Upper lobe of left lung (tissue), 6 donors: ENCODE measurements around the gene ABLIM2. TPM values are rescaled to one million over a fixed set of nuclear protein-coding genes. Genes with fewer than 3 reads are reported as not detected.

Source experiments
- ATAC-seq, 2 donors: fragments of 200-7000 bp; cut with Tn5 transposase; one replicate each; pipeline ENCODE4 v1.9.1; 2022; ENCODE audit warnings: mild to moderate bottlenecking in 2 of 2, moderate library complexity in 2 of 2; ENCODE audit not compliant: low FRiP score in 2 of 2
- DNase-seq, 2 donors: peaks; one replicate each; pipeline ENCODE4 v3.0.0-alpha.2; 2019 to 2020
- H3K27ac ChIP-seq, 4 donors: fragments of 200-600 bp; sonication (generic); one replicate each; pipeline ENCODE4 v1.5.1; 2016 to 2019
- H3K27me3 ChIP-seq, 4 donors: fragments of 200-600 bp; sonication (generic); one replicate each; pipeline ENCODE4 v1.5.1; 2017 to 2019
- H3K36me3 ChIP-seq, 4 donors: fragments of 200-600 bp; sonication (generic); one replicate each; pipeline ENCODE4 v1.5.1; 2016 to 2019
- H3K4me1 ChIP-seq, 4 donors: fragments of 200-600 bp; sonication (generic); one replicate each; pipeline ENCODE4 v1.5.1; 2018 to 2019
- H3K4me3 ChIP-seq, 4 donors: fragments of 200-600 bp; sonication (generic); one replicate each; pipeline ENCODE4 v1.5.1; 2017 to 2019; ENCODE audit warnings: mild to moderate bottlenecking in 2 of 4, moderate library complexity in 1 of 4
- H3K9me3 ChIP-seq, 4 donors: fragments of 200-600 bp; sonication (generic); one replicate each; pipeline ENCODE4 v1.5.1; 2018 to 2019
- EP300 ChIP-seq, 4 donors: sonication (generic); formaldehyde crosslinking; IDR thresholded peaks; one replicate each; pipeline ENCODE4 v1.5.1; 2017; ENCODE audit warnings: antibody characterized with exemption in 4 of 4, control low read depth in 2 of 4
- POLR2A ChIP-seq, 4 donors: fragments of 450-650 bp; IDR thresholded peaks; one replicate each; pipeline ENCODE4 v1.5.1; 2016 to 2017; ENCODE audit warnings: antibody characterized with exemption in 4 of 4, mild to moderate bottlenecking in 2 of 4
- POLR2AphosphoS5 ChIP-seq, 2 donors: sonication (generic); formaldehyde crosslinking; IDR thresholded peaks; one replicate each; pipeline ENCODE4 v1.5.1; 2017; ENCODE audit warnings: antibody characterized with exemption in 2 of 2
- WGBS, 2 donors: methylation state at CpG; one replicate each; pipeline ENCODE4 v1.1.5; 2017 to 2018; 5-methylcytosine and 5-hydroxymethylcytosine counted together
- total RNA-seq, 6 donors: library from RNA; depleted of rRNA in 4 of 6; stranded (reverse); fragments of >200 nt in 4 of 6; gene quantifications; one replicate each; pipeline versions ENCODE4 v1.1.0 to v1.2.1, GENCODE V29; 2016 to 2021
- TF ChIP-seq, protein P1 (sequence below), 6 experiments: fragments of 450-650 bp in 4 of 6; fragments of 200-600 bp in 2 of 6; sonication (generic) in 2 of 6; IDR thresholded peaks; one replicate each; pipeline ENCODE4 v1.5.1; 2016 to 2019; ENCODE audit warnings: antibody characterized with exemption in 6 of 6
- donor health status: DM: no; HTN: no; CAD: no; lungs with moderate emphysema.
- donor health status: DM: no; HTN: yes; CAD: no; lungs with severe emphysema.

ABLIM2 gene
- total RNA-seq, 6 donors from 2014 or later, result 3.6 to 36.9 (median 8.1) TPM

DNA sequence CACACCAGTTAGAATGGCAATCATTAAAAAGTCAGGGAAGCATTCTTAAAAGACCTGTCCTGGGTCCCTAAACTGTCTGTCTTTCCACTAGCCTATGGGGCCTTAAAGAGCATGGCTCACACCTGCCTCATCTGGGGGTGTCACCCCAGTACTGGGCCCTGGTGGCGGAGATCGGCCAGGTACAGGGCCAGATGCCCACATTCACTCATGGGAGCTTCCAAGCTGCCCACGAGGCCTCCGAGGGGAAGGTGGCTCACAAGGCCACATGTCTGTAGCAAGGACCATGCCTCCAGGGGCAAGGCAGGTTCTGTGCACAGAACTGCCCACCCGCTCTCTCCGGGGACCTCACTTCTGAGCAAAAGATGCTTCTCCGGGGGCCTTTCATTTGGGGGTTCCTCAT lies 163.5 kb downstream of the ABLIM2 start:
- no peak overlapping the region for H3K4me3 ChIP-seq
- no peak overlapping the region for H3K27ac ChIP-seq
- 89% methylated on average over 7 of the region's 7 CpGs; no CpG with 5 or more reads in 1 of the 2 donors for WGBS, 2 donors
- no peaks in the 10 kb centered on the region for H3K9me3 ChIP-seq
- H3K27me3 ChIP-seq, result no peaks in the 10 kb centered on the region
- no peaks in the 10 kb centered on the region for H3K4me1 ChIP-seq
- H3K36me3 ChIP-seq, result no peaks in the 10 kb centered on the region
- DNase-seq, result no peak
- no peak for ATAC-seq
- TF ChIP-seq EP300 (IDR thresholded peaks at IDR 0.05) (no peak), POLR2A (IDR thresholded peaks at IDR 0.05) (no peak), POLR2AphosphoS5 (IDR thresholded peaks at IDR 0.05) (no peak)
- TF ChIP-seq, protein P1, sequence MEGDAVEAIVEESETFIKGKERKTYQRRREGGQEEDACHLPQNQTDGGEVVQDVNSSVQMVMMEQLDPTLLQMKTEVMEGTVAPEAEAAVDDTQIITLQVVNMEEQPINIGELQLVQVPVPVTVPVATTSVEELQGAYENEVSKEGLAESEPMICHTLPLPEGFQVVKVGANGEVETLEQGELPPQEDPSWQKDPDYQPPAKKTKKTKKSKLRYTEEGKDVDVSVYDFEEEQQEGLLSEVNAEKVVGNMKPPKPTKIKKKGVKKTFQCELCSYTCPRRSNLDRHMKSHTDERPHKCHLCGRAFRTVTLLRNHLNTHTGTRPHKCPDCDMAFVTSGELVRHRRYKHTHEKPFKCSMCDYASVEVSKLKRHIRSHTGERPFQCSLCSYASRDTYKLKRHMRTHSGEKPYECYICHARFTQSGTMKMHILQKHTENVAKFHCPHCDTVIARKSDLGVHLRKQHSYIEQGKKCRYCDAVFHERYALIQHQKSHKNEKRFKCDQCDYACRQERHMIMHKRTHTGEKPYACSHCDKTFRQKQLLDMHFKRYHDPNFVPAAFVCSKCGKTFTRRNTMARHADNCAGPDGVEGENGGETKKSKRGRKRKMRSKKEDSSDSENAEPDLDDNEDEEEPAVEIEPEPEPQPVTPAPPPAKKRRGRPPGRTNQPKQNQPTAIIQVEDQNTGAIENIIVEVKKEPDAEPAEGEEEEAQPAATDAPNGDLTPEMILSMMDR (IDR thresholded peaks at IDR 0.05), result no peak

DNA sequence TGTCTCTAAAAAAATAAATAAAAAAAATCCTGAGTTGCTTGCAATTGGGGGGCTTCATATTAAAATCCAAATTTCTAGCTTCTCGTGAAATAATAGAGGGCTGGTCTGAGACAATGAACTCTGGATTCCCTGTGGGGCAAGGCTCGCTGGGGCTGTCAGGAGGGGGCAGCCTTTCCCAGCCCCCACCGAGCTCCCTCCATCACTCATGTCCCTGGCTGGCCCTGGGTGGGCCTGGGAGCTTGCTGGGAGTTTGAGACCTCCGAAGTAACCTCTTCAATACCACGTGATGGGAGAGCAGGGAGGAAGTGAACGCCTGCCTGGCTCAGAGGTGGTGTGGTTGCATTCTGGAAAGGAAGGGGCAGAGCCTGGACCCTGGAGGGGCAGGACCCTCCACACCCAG lies 164.9 kb downstream of the ABLIM2 start:
- no peak for ATAC-seq
- Histone ChIP-seq H3K9me3 (no peaks in the 10 kb centered on the region), H3K4me3 (no peak overlapping the region), H3K27me3 (no peaks in the 10 kb centered on the region), H3K4me1 (no peaks in the 10 kb centered on the region), H3K27ac (no peak overlapping the region), H3K36me3 (no peaks in the 10 kb centered on the region)
- TF ChIP-seq POLR2A (IDR thresholded peaks at IDR 0.05) (no peak), EP300 (IDR thresholded peaks at IDR 0.05) (no peak), POLR2AphosphoS5 (IDR thresholded peaks at IDR 0.05) (no peak)
- TF ChIP-seq, protein P1 (IDR thresholded peaks at IDR 0.05), result no peak
- no peak for DNase-seq
- 77 to 78% methylated on average over 6 of the region's 6 CpGs for WGBS, 2 donors

DNA sequence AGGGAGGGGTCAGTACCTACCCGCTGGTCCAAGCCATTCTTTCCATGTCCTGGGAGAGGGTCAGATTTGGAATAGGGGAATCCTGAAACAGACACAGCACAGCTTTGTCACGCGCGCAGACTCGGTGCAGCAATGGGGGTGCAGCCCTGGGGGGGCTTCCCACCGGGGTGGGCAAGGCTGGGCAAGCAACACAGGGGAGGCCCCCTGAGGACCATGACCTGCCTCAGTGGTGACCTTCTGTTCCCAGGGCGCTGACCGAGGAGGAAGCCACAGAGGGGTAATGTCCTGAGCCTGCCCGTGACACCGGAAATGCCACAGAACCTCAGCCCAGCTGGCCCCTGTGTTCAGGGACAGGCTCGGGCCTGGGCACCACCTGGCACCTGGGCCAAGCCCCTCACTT lies 165.8 kb downstream of the ABLIM2 start:
- H3K27ac ChIP-seq, result no peak overlapping the region
- WGBS, 2 donors, result 82 to 84% methylated on average over 5 to 11 of the region's 11 CpGs
- no peaks in the 10 kb centered on the region for H3K9me3 ChIP-seq
- DNase-seq (peak in 1 of 2 donors; percentile 64), ATAC-seq (peak in 1 of 2 donors; percentile 16)
- H3K36me3 ChIP-seq, result no peaks in the 10 kb centered on the region
- no peaks in the 10 kb centered on the region for H3K4me1 ChIP-seq
- no peak for TF ChIP-seq EP300 (IDR thresholded peaks at IDR 0.05)
- TF ChIP-seq POLR2AphosphoS5 (IDR thresholded peaks at IDR 0.05), result no peak
- TF ChIP-seq POLR2A (IDR thresholded peaks at IDR 0.05), result no peak
- TF ChIP-seq, protein P1 (IDR thresholded peaks at IDR 0.05), result no peak
- no peaks in the 10 kb centered on the region for H3K27me3 ChIP-seq
- H3K4me3 ChIP-seq, result no peak overlapping the region

DNA sequence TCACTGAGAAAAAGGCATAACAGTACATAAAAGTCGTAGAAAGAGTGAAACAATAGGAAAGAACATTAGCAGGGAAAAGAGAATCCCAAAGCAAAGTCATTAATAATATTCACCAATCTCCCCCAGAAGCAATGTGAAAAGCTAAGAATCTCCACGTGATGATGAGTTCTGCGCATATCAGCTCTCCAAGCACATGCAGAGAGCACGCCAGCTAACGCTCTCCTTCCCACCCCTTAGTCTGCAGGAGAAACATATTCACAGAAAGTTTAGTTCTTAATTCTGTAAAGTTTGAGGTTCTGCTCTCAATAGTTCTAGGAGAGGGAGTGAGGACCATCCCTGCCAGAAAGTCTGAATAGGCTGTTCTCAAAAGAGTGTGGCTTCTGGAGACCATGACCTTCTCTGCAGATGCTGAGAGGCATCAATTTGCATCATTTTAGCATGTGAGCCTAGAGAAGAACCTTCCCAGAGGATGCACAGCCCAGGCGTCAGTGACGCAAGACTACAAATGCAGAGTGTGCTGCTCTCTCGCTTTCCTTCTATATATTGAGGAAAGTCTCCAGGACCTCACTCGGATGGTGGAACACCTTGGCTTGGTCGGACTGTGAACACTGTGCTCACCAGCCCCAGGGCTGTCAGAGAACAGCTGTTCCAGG lies 167.7 kb downstream of the ABLIM2 start:
- Histone ChIP-seq H3K36me3 (no peaks in the 10 kb centered on the region), H3K27ac (no peak overlapping the region), H3K4me1 (peaks cover 0 to 5% (median 1%) of the 10 kb centered on the region in 4 donors), H3K4me3 (no peak overlapping the region), H3K27me3 (no peaks in the 10 kb centered on the region), H3K9me3 (no peaks in the 10 kb centered on the region)
- ATAC-seq (no peak), DNase-seq (no peak)
- TF ChIP-seq EP300 (IDR thresholded peaks at IDR 0.05) (no peak), POLR2A (IDR thresholded peaks at IDR 0.05) (no peak), POLR2AphosphoS5 (IDR thresholded peaks at IDR 0.05) (no peak)
- TF ChIP-seq, protein P1 (IDR thresholded peaks at IDR 0.05), result no peak
- WGBS, 2 donors, result 89 to 96% methylated on average over 10 of the region's 10 CpGs

DNA sequence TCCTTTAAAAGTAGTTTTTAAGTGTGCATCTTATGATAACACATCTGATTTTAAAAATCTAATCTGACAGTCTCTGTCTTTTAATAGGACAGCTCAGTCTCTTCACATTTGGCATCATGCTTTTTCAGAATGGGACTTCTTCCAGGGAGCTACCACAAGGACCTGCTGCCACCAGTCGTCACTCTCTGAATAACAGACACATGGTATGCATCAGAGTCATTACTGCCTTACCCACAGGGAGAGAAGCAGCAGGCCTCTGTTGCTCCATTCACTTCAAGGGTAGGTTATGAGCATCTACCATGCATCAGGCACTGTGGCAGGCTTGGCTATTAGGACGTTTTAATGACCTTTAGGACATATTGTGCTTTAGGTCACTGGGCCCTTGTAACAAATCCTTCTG lies 169.0 kb downstream of the ABLIM2 start:
- no peak for ATAC-seq
- no peak for TF ChIP-seq EP300 (IDR thresholded peaks at IDR 0.05)
- TF ChIP-seq, protein P1 (IDR thresholded peaks at IDR 0.05), result no peak
- H3K4me1 ChIP-seq, result peaks cover 0 to 7% (median 2%) of the 10 kb centered on the region in 4 donors
- no peak for DNase-seq
- WGBS, 2 donors, result 66 to 85% methylated on average over 2 of the region's 2 CpGs
- H3K9me3 ChIP-seq, result no peaks in the 10 kb centered on the region
- no peaks in the 10 kb centered on the region for H3K36me3 ChIP-seq
- no peak overlapping the region for H3K27ac ChIP-seq
- no peak overlapping the region for H3K4me3 ChIP-seq
- H3K27me3 ChIP-seq, result no peaks in the 10 kb centered on the region
